K562 (cell line): ENCODE measurements around the gene CDC45. TPM values are rescaled to one million over a fixed set of nuclear protein-coding genes. Genes with fewer than 3 reads are reported as not detected.

Experiments used
- ETS2 ChIP-seq: IDR thresholded peaks from 2 replicates; pipeline ENCODE4 v1.6.1; 2016; ENCODE audit warnings: borderline replicate concordance, missing genetic modification characterization, mild to moderate bottlenecking, moderate library complexity, missing compliant biosample characterization; ENCODE audit not compliant: poor library complexity, severe bottlenecking
- EWSR1 ChIP-seq: fragments of 450-650 bp; IDR thresholded peaks from 2 replicates; pipeline ENCODE4 v1.6.1; 2018; ENCODE audit warnings: borderline replicate concordance, mild to moderate bottlenecking, low read depth, moderate library complexity; ENCODE audit not compliant: partially characterized antibody
- FOXA3 ChIP-seq, 2 experiments: fragments of 450-650 bp in 1 of 2; sonication (generic) in 1 of 2; formaldehyde crosslinking; IDR thresholded peaks in 1 of 2; conservative IDR thresholded peaks in 1 of 2; 2 replicates each; pipeline versions ENCODE4 v1.4.0 to v1.8.0; 2020 to 2022; ENCODE audit warnings: mild to moderate bottlenecking in 2 of 2, missing genetic modification reagents in 1 of 2
- FUS ChIP-seq: fragments of 200-400 bp; formaldehyde crosslinking; optimal IDR thresholded peaks from 2 replicates; pipeline ENCODE3; 2017; ENCODE audit warnings: low read depth, low read length
- IRF2 ChIP-seq: sonication (generic); formaldehyde crosslinking; IDR thresholded peaks from 2 replicates; pipeline ENCODE4 v1.8.1; 2022; ENCODE audit warnings: mild to moderate bottlenecking, missing genetic modification reagents
- KDM2B ChIP-seq: fragments of 250-450 bp; sonication (Bioruptor Pico); IDR thresholded peaks from 2 replicates; pipeline ENCODE4 v1.8.0; 2021; ENCODE audit warnings: mild to moderate bottlenecking, moderate library complexity
- MEF2A ChIP-seq: IDR thresholded peaks from 2 replicates; pipeline ENCODE4 v1.6.1; 2011; ENCODE audit warnings: low read depth, mild to moderate bottlenecking, low read length, moderate library complexity; ENCODE audit not compliant: control insufficient read depth
- MYNN ChIP-seq, 2 experiments: sonication (generic); formaldehyde crosslinking in 1 of 2; IDR thresholded peaks; 2 replicates each; pipeline versions ENCODE4 v1.5.0 to v1.6.1; 2016 to 2020; ENCODE audit warnings: antibody characterized with exemption in 1 of 2, missing genetic modification reagents in 1 of 2
- NFRKB ChIP-seq: fragments of 450-650 bp; IDR thresholded peaks from 2 replicates; pipeline ENCODE4 v1.6.1; 2016; ENCODE audit warnings: low read depth
- PML ChIP-seq: IDR thresholded peaks from 2 replicates; pipeline ENCODE4 v1.6.1; 2012; ENCODE audit warnings: low read length, inconsistent platforms
- POLR2AphosphoS5 ChIP-seq: IDR thresholded peaks from 2 replicates; pipeline ENCODE4 v1.6.1; 2011; ENCODE audit warnings: mild to moderate bottlenecking, low read depth, low read length, moderate library complexity; ENCODE audit not compliant: control insufficient read depth, insufficient read depth
- RBM22 ChIP-seq: fragments of 200-400 bp; formaldehyde crosslinking; IDR thresholded peaks from 2 replicates; pipeline ENCODE4 v1.6.1; 2018; ENCODE audit warnings: low read length, low read depth; ENCODE audit not compliant: poor library complexity, severe bottlenecking
- TCF7 ChIP-seq: sonication (generic); IDR thresholded peaks from 2 replicates; pipeline ENCODE4 v1.6.1; 2016; ENCODE audit warnings: antibody characterized with exemption, borderline replicate concordance
- ZEB2 ChIP-seq: fragments of 450-650 bp; IDR thresholded peaks from 2 replicates; pipeline ENCODE4 v1.6.1; 2016
- ZNF12 ChIP-seq: sonication (generic); formaldehyde crosslinking; IDR thresholded peaks from 2 replicates; pipeline ENCODE4 v1.4.0; 2020; ENCODE audit warnings: mild to moderate bottlenecking, missing genetic modification reagents
- ZNF165 ChIP-seq: fragments of 250-450 bp; sonication (Bioruptor Pico); IDR thresholded peaks from 2 replicates; pipeline ENCODE4 v1.4.0; 2020; ENCODE audit warnings: borderline replicate concordance
- ZNF184 ChIP-seq: sonication (generic); formaldehyde crosslinking; IDR thresholded peaks from 2 replicates; pipeline ENCODE4 v1.5.0; 2020; ENCODE audit warnings: missing genetic modification reagents
- ZNF75A ChIP-seq: fragments of 450-650 bp; formaldehyde crosslinking; IDR thresholded peaks from 2 replicates; pipeline ENCODE4 v1.4.0; 2020; ENCODE audit warnings: mild to moderate bottlenecking
- polyA plus RNA-seq, 8 experiments: library from polyadenylated mRNA; depleted of rRNA in 4 of 8; stranded (reverse) in 5 of 8; unstranded in 3 of 8; fragments of >200 nt; fragmentation: Nextera tagmentation in 2 of 8; fragmentation: Illumina TruSeq in 1 of 8; extraction: Ambion mirVana in 2 of 8; extraction: Trizol in 1 of 8; gene quantifications; 2 replicates each; pipeline versions ENCODE4 v1.2.1 to v1.2.3, GENCODE V29; 2011 to 2014; ENCODE audit warnings: inconsistent platforms in 1 of 8, missing spikeins in 1 of 8
- total RNA-seq, 7 experiments: library from RNA; depleted of rRNA in 6 of 7; stranded (reverse); fragments of >200 nt in 6 of 7; fragmentation: Illumina TruSeq in 2 of 7; extraction: Trizol in 2 of 7; gene quantifications; 2 replicates each; pipeline versions ENCODE4 v1.2.1 to v1.2.3, GENCODE V29; 2011 to 2021; ENCODE audit warnings: low replicate concordance in 1 of 7
- TF ChIP-seq, protein P1 (sequence below): fragments of 250-450 bp; sonication (Bioruptor Pico); IDR thresholded peaks from 2 replicates; pipeline ENCODE4 v1.6.1; 2021; ENCODE audit warnings: mild to moderate bottlenecking
- TF ChIP-seq, protein P2 (sequence below): fragments of 450-650 bp; formaldehyde crosslinking; IDR thresholded peaks from 2 replicates; pipeline ENCODE4 v1.4.0; 2020; ENCODE audit warnings: mild to moderate bottlenecking
- TF ChIP-seq, protein P3 (sequence below): fragments of 250-450 bp; sonication (Bioruptor Pico); IDR thresholded peaks from 2 replicates; pipeline ENCODE4 v1.9.0; 2021; ENCODE audit warnings: mild to moderate bottlenecking, inconsistent platforms
- TF ChIP-seq, protein P4 (sequence below): fragments of 450-650 bp; formaldehyde crosslinking; IDR thresholded peaks from 2 replicates; pipeline ENCODE4 v1.4.0; 2020; ENCODE audit warnings: mild to moderate bottlenecking, moderate library complexity

The CDC45 gene
- total and polyA plus RNA-seq, 9 of the 15 experiments (the other 6 are each of a cell fraction or from before 2014, with no cell fraction given) = 251 to 580 (median 410) TPM

DNA sequence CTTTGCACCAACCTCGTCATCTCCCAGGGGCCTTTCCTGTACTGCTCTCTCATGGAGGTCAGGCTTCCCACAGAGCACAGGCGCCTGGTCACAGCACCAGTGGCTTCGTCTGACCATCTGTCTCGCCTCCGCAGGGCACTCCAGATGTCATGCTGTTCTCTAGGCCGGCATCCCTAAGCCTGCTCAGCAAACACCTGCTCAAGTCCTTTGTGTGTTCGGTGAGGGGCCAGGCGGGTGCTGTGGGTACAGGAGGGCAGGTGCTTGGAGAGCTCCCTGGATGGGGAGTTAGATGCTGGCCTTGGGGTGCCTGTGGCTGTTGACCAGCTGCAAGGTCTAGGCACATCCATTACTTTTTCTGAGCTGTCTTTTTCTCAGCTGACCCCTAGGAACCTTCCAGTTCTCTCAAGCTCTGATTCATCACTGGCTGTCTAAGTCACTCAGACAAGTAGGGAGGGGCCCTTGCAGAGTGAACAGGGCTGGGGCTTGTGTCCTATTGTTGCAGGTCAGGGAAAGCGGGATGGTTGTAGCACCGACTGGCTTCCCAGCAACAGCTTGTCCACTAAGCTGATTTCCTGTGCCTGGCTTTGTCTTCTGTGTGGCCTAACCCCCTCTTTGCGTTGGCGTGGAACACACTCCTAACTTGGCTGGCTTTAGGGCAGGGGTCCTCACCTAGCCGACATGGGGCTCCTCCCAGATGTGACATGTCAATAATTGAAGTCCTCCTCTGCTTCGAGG lies 35.3 kb downstream of the CDC45 start (continued):
- 0 out of 2 replicates have a peak, but pooled peaks have one; percentile 32 for TF ChIP-seq IRF2 (CRISPR knock-in tag)
- TF ChIP-seq POLR2AphosphoS5 = no peak; the same call in 1 of the 2 replicates
- TF ChIP-seq TCF7 = no peak
- no peak for TF ChIP-seq MEF2A
- no peak for TF ChIP-seq ETS2
- TF ChIP-seq ZNF75A (CRISPR knock-in tag) = no peak
- TF ChIP-seq ZNF184 (CRISPR knock-in tag) = peak; percentile 48; the same call in 1 of the 2 replicates
- TF ChIP-seq KDM2B (CRISPR knock-in tag) = no peak
- no peak for TF ChIP-seq ZEB2
- TF ChIP-seq, protein P1, sequence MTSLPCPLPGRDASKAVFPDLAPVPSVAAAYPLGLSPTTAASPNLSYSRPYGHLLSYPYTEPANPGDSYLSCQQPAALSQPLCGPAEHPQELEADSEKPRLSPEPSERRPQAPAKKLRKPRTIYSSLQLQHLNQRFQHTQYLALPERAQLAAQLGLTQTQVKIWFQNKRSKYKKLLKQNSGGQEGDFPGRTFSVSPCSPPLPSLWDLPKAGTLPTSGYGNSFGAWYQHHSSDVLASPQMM (CRISPR knock-in tag) = no peak
- TF ChIP-seq, protein P2, sequence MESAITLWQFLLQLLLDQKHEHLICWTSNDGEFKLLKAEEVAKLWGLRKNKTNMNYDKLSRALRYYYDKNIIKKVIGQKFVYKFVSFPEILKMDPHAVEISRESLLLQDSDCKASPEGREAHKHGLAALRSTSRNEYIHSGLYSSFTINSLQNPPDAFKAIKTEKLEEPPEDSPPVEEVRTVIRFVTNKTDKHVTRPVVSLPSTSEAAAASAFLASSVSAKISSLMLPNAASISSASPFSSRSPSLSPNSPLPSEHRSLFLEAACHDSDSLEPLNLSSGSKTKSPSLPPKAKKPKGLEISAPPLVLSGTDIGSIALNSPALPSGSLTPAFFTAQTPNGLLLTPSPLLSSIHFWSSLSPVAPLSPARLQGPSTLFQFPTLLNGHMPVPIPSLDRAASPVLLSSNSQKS (CRISPR knock-in tag) = no peak
- TF ChIP-seq FOXA3 (CRISPR knock-in tag; conservative IDR thresholded peaks at IDR 0.05 in 1 of 2, IDR thresholded peaks at IDR 0.05 in 1 of 2) = 0 out of 4 replicates have a peak, but pooled peaks of 1 of the 2 experiments have one; percentile 16
- no peak for TF ChIP-seq EWSR1
- TF ChIP-seq RBM22 = no peak
- 0 out of 2 replicates have a peak, but pooled peaks have one; percentile 70 for TF ChIP-seq ZNF12
- no peak for TF ChIP-seq ZNF165
- TF ChIP-seq, protein P3, sequence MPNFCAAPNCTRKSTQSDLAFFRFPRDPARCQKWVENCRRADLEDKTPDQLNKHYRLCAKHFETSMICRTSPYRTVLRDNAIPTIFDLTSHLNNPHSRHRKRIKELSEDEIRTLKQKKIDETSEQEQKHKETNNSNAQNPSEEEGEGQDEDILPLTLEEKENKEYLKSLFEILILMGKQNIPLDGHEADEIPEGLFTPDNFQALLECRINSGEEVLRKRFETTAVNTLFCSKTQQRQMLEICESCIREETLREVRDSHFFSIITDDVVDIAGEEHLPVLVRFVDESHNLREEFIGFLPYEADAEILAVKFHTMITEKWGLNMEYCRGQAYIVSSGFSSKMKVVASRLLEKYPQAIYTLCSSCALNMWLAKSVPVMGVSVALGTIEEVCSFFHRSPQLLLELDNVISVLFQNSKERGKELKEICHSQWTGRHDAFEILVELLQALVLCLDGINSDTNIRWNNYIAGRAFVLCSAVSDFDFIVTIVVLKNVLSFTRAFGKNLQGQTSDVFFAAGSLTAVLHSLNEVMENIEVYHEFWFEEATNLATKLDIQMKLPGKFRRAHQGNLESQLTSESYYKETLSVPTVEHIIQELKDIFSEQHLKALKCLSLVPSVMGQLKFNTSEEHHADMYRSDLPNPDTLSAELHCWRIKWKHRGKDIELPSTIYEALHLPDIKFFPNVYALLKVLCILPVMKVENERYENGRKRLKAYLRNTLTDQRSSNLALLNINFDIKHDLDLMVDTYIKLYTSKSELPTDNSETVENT (CRISPR knock-in tag) = 0 out of 2 replicates have a peak, but pooled peaks have one; percentile 8
- TF ChIP-seq NFRKB = no peak
- TF ChIP-seq, protein P4, sequence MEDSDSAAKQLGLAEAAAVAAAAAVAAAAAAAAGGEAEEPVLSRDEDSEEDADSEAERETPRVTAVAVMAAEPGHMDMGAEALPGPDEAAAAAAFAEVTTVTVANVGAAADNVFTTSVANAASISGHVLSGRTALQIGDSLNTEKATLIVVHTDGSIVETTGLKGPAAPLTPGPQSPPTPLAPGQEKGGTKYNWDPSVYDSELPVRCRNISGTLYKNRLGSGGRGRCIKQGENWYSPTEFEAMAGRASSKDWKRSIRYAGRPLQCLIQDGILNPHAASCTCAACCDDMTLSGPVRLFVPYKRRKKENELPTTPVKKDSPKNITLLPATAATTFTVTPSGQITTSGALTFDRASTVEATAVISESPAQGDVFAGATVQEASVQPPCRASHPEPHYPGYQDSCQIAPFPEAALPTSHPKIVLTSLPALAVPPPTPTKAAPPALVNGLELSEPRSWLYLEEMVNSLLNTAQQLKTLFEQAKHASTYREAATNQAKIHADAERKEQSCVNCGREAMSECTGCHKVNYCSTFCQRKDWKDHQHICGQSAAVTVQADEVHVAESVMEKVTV (CRISPR knock-in tag) = no peak
- no peak for TF ChIP-seq MYNN (IDR thresholded peaks at IDR 0.05)
- TF ChIP-seq MYNN (CRISPR knock-in tag; IDR thresholded peaks at IDR 0.05) = no peak; the same call in 1 of the 2 replicates
- TF ChIP-seq FUS = no peak
- TF ChIP-seq PML = no peak; the same call in 1 of the 2 replicates
